Measurements from ENCODE around the gene FGB. TPM values are rescaled to one million over a fixed set of nuclear protein-coding genes. Genes with fewer than 3 reads are reported as not detected.

The FGB gene
- 1 to 10 TPM in 1 of 2 donors, not detected in 1; 1.2 TPM for total RNA-seq
- polyA plus RNA-seq (ENCODE audit: insufficient read length in 2 of 2), result under 1 TPM in 1 of 2 donors, not detected in 1; 0.14 TPM
- long read RNA-seq, donor 1, result 0 reads
- long read RNA-seq, donor 2, result 0 reads
- long read RNA-seq, donor 3, result 0 reads
- long read RNA-seq, donor 4, result 0 reads

DNA sequence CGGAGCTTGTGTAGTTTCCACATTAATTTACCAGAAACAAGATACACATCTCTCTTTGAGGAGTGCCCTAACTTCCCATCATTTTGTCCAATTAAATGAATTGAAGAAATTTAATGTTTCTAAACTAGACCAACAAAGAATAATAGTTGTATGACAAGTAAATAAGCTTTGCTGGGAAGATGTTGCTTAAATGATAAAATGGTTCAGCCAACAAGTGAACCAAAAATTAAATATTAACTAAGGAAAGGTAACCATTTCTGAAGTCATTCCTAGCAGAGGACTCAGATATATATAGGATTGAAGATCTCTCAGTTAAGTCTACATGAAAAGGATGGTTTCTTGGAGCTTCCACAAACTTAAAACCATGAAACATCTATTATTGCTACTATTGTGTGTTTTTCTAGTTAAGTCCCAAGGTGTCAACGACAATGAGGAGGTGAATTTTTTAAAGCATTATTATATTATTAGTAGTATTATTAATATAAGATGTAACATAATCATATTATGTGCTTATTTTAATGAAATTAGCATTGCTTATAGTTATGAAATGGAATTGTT, at the start of gene FGB:
TSS of gene FGB (plus strand) at position 315 of the 558 bp plus-strand sequence. CDS start at position 323, 8 bp downstream.
- no peaks in the 10 kb centered on the region for H3K36me3 ChIP-seq (ENCODE audit: control insufficient read depth, insufficient read depth, low read length)
- H3K4me1 ChIP-seq (ENCODE audit: control insufficient read depth, insufficient read depth, low read length), result no peaks in the 10 kb centered on the region
- H3K27ac ChIP-seq (ENCODE audit: low read depth, low read length), result no peak within 1 kb of the TSS
- H3K9me3 ChIP-seq (ENCODE audit: control insufficient read depth, insufficient read depth, low read length), result no peaks in the 10 kb centered on the region
- no peak for DNase-seq (ENCODE audit: low read depth in 4 of 6, low spot score in 6 of 6)
- no peak within 1 kb of the TSS for H3K4me3 ChIP-seq (ENCODE audit: low read depth, low read length)
- H3K27me3 ChIP-seq (ENCODE audit: control insufficient read depth, insufficient read depth, low read length), result no peaks in the 10 kb centered on the region
- no CpG with 5 or more reads among the region's 2 CpGs for WGBS (ENCODE audit: insufficient coverage)

DNA sequence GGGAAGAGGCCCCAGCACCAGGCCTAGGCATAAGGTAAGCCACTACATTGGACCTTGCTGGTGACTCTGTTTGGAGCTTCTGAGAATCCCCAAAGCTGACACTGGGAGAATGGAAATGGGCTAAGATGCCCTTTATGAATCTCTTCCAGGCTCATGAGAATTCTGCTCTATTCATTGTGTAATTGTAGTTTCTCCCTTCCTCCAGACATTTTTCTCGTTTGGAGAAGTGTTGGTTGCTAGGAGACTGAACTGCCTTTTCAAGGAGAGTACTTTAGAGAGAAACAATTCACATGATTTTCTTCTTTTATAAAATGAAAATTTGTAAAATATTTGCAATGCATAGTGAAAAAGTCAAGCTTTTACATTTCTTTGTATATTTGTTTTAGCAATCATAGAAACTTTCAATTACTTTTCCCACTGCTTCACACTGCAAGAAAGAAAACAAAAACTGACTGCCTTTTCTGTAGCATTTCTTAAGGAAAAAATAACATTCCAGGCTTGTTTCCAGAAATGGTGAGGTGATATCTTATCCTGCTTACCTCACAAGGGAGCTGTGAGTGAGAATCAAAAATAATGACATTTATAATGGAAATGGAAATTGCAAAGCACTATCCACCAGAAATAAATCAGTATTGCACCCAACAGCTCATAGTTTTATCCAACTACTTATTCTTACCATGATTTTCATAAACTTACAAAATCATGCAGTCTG, 46.3 kb upstream of the FGB start:
- peaks cover 19% of the 10 kb centered on the region for H3K4me1 ChIP-seq (ENCODE audit: control insufficient read depth, insufficient read depth, low read length)
- no peaks in the 10 kb centered on the region for H3K9me3 ChIP-seq (ENCODE audit: control insufficient read depth, insufficient read depth, low read length)
- H3K27me3 ChIP-seq (ENCODE audit: control insufficient read depth, insufficient read depth, low read length), result no peaks in the 10 kb centered on the region
- no peaks in the 10 kb centered on the region for H3K36me3 ChIP-seq (ENCODE audit: control insufficient read depth, insufficient read depth, low read length)
- H3K4me3 ChIP-seq (ENCODE audit: low read depth, low read length), result no peak overlapping the region
- DNase-seq (ENCODE audit: low read depth in 4 of 6, low spot score in 6 of 6), result peak in 3 of 6 donors; percentile 42 to 86 (median 77)
- H3K27ac ChIP-seq (ENCODE audit: low read depth, low read length), result peak overlapping the region; percentile 57
- no CpG with 5 or more reads among the region's 1 CpG for WGBS (ENCODE audit: insufficient coverage)

DNA sequence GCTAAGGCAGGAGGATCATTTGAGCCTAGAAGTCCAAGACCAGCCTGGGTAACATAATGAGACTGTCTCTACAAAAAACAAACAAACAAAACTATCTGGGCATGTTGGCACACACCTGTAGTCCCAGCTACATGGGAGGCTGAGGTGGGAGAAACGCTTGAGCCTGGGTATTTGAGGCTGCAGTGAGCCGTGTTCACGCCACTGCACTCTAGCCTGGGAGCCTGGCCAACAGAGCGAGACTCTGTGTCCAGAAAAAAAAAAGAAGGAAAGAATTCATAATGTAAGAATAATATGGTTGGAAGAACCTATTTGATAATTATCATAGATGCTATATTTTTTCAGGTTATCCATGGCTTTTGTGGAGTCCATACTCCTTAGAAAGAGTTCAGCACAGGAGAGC, 45.2 kb upstream of the FGB start:
- H3K9me3 ChIP-seq (ENCODE audit: control insufficient read depth, insufficient read depth, low read length), result no peaks in the 10 kb centered on the region
- no peak for DNase-seq (ENCODE audit: low read depth in 4 of 6, low spot score in 6 of 6)
- peaks cover 16% of the 10 kb centered on the region for H3K4me1 ChIP-seq (ENCODE audit: control insufficient read depth, insufficient read depth, low read length)
- H3K36me3 ChIP-seq (ENCODE audit: control insufficient read depth, insufficient read depth, low read length), result no peaks in the 10 kb centered on the region
- H3K27ac ChIP-seq (ENCODE audit: low read depth, low read length), result peak overlapping the region; percentile 57
- 40% methylated on average over 2 of the region's 4 CpGs for WGBS (ENCODE audit: insufficient coverage)
- H3K4me3 ChIP-seq (ENCODE audit: low read depth, low read length), result no peak overlapping the region
- no peaks in the 10 kb centered on the region for H3K27me3 ChIP-seq (ENCODE audit: control insufficient read depth, insufficient read depth, low read length)

DNA sequence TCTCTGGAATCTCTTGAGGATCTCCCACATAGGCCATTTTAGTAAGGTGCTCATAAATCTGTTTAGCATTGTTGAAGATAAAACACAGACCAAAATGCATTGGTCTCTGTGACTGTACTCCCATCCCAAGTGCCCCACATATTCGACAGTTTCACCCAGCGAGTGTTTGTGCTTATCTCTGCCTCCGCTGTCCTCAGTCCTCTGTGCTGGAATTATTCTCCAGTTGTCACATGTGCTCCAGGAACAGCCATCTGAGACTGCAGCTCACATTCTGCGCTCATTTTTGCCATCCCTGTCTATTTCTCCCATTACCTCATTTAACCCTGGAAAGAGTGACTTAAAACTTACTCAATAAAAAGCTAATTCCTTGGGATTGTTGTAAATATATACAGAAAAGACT, 43.6 kb upstream of the FGB start:
- no peaks in the 10 kb centered on the region for H3K27me3 ChIP-seq (ENCODE audit: control insufficient read depth, insufficient read depth, low read length)
- no peak for DNase-seq (ENCODE audit: low read depth in 4 of 6, low spot score in 6 of 6)
- WGBS (ENCODE audit: insufficient coverage), result 62% methylated on average over 3 of the region's 4 CpGs
- no peak overlapping the region for H3K4me3 ChIP-seq (ENCODE audit: low read depth, low read length)
- H3K27ac ChIP-seq (ENCODE audit: low read depth, low read length), result no peak overlapping the region
- H3K36me3 ChIP-seq (ENCODE audit: control insufficient read depth, insufficient read depth, low read length), result no peaks in the 10 kb centered on the region
- H3K4me1 ChIP-seq (ENCODE audit: control insufficient read depth, insufficient read depth, low read length), result peaks cover 16% of the 10 kb centered on the region
- H3K9me3 ChIP-seq (ENCODE audit: control insufficient read depth, insufficient read depth, low read length), result no peaks in the 10 kb centered on the region

DNA sequence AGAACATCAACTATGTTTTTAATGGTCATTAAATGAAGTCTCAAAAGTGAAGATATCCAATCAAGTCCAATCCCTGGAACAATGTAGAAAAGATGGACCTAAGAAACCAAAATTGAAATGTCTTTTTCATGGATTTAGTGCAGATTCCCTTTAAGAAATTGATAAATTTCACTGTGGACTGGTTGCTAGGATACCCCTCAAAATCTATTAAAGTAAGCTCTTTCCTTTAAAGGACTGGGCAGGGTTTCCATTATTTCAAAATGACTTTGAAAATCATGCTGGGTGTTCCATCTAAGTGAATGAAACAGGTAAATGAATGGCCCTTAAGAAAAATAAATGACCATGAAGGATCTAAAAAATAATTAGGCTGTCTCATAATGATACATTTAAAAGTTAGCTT, 41.2 kb upstream of the FGB start:
- Histone ChIP-seq H3K4me1 (ENCODE audit: control insufficient read depth, insufficient read depth, low read length) (peaks cover 8% of the 10 kb centered on the region), H3K36me3 (ENCODE audit: control insufficient read depth, insufficient read depth, low read length) (no peaks in the 10 kb centered on the region), H3K9me3 (ENCODE audit: control insufficient read depth, insufficient read depth, low read length) (no peaks in the 10 kb centered on the region), H3K27ac (ENCODE audit: low read depth, low read length) (no peak overlapping the region), H3K4me3 (ENCODE audit: low read depth, low read length) (no peak overlapping the region), H3K27me3 (ENCODE audit: control insufficient read depth, insufficient read depth, low read length) (no peaks in the 10 kb centered on the region)
- peak in 1 of 6 donors; percentile 54 for DNase-seq (ENCODE audit: low read depth in 4 of 6, low spot score in 6 of 6)

DNA sequence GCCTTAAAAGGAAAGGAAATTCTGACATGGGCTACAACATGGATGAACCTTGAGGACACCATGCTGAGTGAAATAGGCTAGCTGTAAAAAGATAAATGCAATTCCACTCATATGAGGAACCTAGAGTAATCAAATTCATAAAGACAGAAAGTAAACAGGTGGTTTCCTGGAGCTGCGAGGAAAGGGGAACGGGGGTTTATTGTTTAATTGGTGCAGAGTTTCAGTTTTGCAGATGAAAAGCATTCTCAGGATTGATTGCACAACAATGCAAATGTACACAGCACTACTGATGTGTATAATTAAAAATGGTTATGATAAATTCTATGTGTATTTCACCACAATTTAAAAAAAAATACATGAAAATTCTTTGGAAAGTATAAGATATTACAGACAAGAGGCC, 36.7 kb upstream of the FGB start:
- H3K27ac ChIP-seq (ENCODE audit: low read depth, low read length), result no peak overlapping the region
- no peaks in the 10 kb centered on the region for H3K36me3 ChIP-seq (ENCODE audit: control insufficient read depth, insufficient read depth, low read length)
- DNase-seq (ENCODE audit: low read depth in 4 of 6, low spot score in 6 of 6), result no peak
- no CpG with 5 or more reads among the region's 2 CpGs for WGBS (ENCODE audit: insufficient coverage)
- no peaks in the 10 kb centered on the region for H3K9me3 ChIP-seq (ENCODE audit: control insufficient read depth, insufficient read depth, low read length)
- H3K27me3 ChIP-seq (ENCODE audit: control insufficient read depth, insufficient read depth, low read length), result no peaks in the 10 kb centered on the region
- H3K4me3 ChIP-seq (ENCODE audit: low read depth, low read length), result no peak overlapping the region
- H3K4me1 ChIP-seq (ENCODE audit: control insufficient read depth, insufficient read depth, low read length), result no peaks in the 10 kb centered on the region

DNA sequence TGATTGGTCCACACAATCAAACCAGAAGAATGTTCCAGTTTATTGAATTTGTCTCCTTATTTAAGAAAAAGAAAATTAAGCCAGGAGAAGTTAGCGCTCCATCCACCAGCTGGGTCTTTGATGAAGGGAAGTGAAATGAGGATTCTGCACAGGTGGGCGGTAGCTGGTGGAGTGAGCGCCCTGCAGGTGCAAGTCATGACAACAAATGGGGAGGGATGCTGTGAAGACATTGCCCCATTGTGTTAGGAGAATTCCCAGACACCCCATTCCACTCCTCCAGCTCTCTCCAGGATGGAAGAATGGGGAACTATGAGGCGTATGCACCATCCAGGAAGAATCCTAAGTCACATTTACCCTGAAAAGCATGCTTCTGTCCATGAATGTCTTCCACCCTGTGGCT, 35.5 kb upstream of the FGB start:
- H3K4me3 ChIP-seq (ENCODE audit: low read depth, low read length), result no peak overlapping the region
- no peaks in the 10 kb centered on the region for H3K36me3 ChIP-seq (ENCODE audit: control insufficient read depth, insufficient read depth, low read length)
- H3K27me3 ChIP-seq (ENCODE audit: control insufficient read depth, insufficient read depth, low read length), result no peaks in the 10 kb centered on the region
- no peak overlapping the region for H3K27ac ChIP-seq (ENCODE audit: low read depth, low read length)
- H3K9me3 ChIP-seq (ENCODE audit: control insufficient read depth, insufficient read depth, low read length), result no peaks in the 10 kb centered on the region
- no peaks in the 10 kb centered on the region for H3K4me1 ChIP-seq (ENCODE audit: control insufficient read depth, insufficient read depth, low read length)
- no peak for DNase-seq (ENCODE audit: low read depth in 4 of 6, low spot score in 6 of 6)
- 100% methylated on average over 1 of the region's 4 CpGs for WGBS (ENCODE audit: insufficient coverage)

DNA sequence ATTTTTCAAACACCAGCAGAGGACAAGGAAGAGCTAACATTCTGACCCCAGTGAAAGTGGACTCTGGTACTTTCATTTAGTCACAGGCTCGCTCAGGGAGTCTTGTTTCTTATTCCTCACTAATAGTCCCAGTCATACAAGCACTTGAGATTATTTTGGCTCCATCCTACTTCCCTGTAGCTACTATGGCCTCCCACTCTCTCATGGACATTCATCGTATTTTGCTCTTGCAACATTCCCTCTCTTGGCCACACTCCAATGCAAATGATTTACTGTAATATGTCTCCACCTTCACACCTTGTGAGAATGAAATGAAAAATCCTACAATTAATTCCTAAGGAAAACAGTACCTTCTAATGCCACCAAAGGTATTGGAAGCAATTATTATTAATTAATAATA, 33.9 kb upstream of the FGB start:
- no peaks in the 10 kb centered on the region for H3K36me3 ChIP-seq (ENCODE audit: control insufficient read depth, insufficient read depth, low read length)
- no peak overlapping the region for H3K4me3 ChIP-seq (ENCODE audit: low read depth, low read length)
- DNase-seq (ENCODE audit: low read depth in 4 of 6, low spot score in 6 of 6), result no peak
- 40% methylated on average over 1 of the region's 2 CpGs for WGBS (ENCODE audit: insufficient coverage)
- no peaks in the 10 kb centered on the region for H3K4me1 ChIP-seq (ENCODE audit: control insufficient read depth, insufficient read depth, low read length)
- no peaks in the 10 kb centered on the region for H3K27me3 ChIP-seq (ENCODE audit: control insufficient read depth, insufficient read depth, low read length)
- no peak overlapping the region for H3K27ac ChIP-seq (ENCODE audit: low read depth, low read length)
- no peaks in the 10 kb centered on the region for H3K9me3 ChIP-seq (ENCODE audit: control insufficient read depth, insufficient read depth, low read length)

DNA sequence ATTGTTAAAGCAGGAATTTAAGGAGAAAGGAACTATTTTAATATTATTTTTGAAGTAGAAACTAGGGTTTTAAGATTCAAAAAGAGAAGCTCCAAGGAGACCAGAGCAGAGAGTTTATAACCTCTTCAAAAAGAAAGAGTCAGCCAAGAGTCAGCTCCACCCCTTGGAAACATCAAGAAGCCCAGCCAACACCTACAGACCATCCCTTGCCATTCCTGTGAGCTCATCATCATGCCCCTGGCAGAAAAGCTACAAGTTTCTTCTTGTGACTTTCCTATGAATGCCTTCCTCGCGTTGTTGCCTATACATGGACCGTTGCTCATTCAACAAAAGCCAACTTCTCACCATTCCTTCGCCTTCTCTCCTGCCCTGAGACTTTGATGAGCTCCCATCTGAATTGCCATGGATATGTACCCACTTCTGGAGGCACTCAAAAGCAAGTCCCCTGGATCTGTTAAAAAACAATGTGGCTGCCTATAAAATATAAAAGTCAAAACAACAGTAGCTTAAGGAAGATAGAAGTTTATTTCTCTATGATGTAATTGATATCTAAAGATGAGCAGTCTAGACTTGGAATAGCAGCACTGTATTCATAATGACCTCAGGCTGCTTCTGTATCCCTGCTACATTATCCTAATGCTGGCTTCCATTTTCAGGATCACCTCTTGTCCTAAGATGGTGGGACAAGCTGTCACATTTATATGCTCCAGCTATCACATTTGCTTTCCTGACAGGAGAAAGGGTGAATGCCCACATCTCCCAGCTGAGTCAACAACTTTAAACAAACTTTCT, 32.9 kb upstream of the FGB start:
- Histone ChIP-seq H3K27me3 (ENCODE audit: control insufficient read depth, insufficient read depth, low read length) (no peaks in the 10 kb centered on the region), H3K36me3 (ENCODE audit: control insufficient read depth, insufficient read depth, low read length) (no peaks in the 10 kb centered on the region), H3K4me3 (ENCODE audit: low read depth, low read length) (no peak overlapping the region), H3K4me1 (ENCODE audit: control insufficient read depth, insufficient read depth, low read length) (no peaks in the 10 kb centered on the region), H3K9me3 (ENCODE audit: control insufficient read depth, insufficient read depth, low read length) (no peaks in the 10 kb centered on the region), H3K27ac (ENCODE audit: low read depth, low read length) (no peak overlapping the region)
- WGBS (ENCODE audit: insufficient coverage), result 80% methylated on average over 4 of the region's 4 CpGs
- peak in 1 of 6 donors; percentile 53 for DNase-seq (ENCODE audit: low read depth in 4 of 6, low spot score in 6 of 6)

All from spinal cord (tissue), 10 donors.